ENCODE data around the gene CNTNAP2.

- TF ChIP-seq YY1 (IDR thresholded peaks at IDR 0.05; ENCODE audit: insufficient read depth, insufficient read length): no peak
- no peak for TF ChIP-seq ZNF274 (IDR thresholded peaks at IDR 0.05; ENCODE audit: low read depth, low read length)
Observed at GRCh38 chr7:148385009-148385682, 2268.5 kb downstream of the CNTNAP2 start.
